HG02623 (cell line): ENCODE results near the gene ARL6IP1.

Source experiments
- ATAC-seq: cut with Tn5 transposase; IDR thresholded peaks from one replicate; pipeline ENCODE4 v1.9.1; 2021; ENCODE audit warnings: moderate library complexity; ENCODE audit not compliant: unreplicated experiment

Gene ARL6IP1

DNA sequence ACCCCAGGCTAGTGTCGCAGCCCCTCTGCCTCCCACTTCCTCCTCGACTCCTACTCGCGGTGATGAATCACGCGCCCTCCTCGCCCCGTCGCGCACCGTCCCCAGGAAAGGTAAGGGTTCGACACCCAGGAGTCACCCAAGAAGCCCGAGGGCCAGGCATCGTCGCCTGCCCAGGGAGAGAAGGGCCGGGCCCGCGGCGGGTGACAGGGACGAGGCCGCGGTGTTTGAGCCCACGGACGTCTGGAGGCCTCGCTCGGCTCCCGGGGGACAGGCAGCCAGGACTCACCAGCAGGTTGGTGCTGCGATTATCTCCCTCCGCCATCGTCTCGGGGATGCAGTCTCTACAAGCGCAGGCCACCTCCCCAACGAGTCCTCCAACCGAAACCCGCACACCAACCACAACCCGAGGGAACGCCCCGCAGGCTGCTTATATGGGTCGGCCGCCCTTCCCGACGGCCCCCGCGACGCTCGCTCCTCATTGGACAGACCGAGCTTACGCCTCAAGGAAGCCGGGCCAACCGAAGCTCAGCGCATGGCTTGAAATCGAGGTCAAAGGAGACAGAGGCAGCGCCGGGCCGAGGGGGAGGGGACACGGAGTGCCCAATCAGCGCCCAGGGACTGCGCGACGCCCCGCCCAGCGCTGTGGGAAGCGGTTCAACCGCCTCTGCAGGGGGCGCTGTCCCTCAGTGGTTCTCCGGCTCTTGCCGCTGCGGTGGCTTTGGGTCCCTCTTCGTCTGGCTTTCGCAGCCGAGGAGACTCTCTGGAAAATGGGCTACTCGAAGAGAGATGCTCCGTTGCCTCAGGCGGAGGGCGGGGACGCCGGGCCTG, at the start of gene ARL6IP1:
Gene ARL6IP1 (minus strand): TSS at position 405 of the 828 bp plus-strand sequence. CDS start 83 bp downstream, at position 322.
- peak; percentile 93 for ATAC-seq

DNA sequence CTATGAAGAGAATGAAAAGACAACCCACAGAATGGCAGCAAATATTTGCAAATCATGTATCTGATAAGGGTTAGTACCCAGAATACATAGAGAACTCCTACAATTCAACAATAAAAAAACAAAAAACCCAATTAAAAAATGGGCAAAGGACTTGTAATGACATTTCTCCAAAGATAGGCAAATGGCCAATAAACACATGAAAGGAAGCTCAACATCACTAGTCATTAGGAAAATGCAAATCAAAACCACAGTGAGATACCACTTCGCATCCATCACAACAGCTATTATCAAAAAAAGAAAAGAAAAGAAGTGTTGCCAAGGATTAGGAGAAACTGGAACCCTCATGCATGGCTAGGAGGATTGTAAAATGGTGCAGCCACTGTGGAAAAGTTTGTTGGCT, 45.1 kb upstream of the ARL6IP1 start:
- ATAC-seq = no peak

GRCh38 chr16:18842565-18842964, 41.2 kb upstream of the ARL6IP1 start:
- ATAC-seq = no peak

GRCh38 chr16:18841833-18842525, 40.6 kb upstream of the ARL6IP1 start:
- no peak for ATAC-seq

GRCh38 chr16:18839555-18839954, 38.2 kb upstream of the ARL6IP1 start:
- no peak for ATAC-seq

GRCh38 chr16:18836702-18837101, 35.4 kb upstream of the ARL6IP1 start:
- ATAC-seq = no peak

GRCh38 chr16:18834864-18835263, 33.5 kb upstream of the ARL6IP1 start:
- no peak for ATAC-seq

GRCh38 chr16:18833707-18834505, 32.6 kb upstream of the ARL6IP1 start:
- ATAC-seq = no peak

DNA sequence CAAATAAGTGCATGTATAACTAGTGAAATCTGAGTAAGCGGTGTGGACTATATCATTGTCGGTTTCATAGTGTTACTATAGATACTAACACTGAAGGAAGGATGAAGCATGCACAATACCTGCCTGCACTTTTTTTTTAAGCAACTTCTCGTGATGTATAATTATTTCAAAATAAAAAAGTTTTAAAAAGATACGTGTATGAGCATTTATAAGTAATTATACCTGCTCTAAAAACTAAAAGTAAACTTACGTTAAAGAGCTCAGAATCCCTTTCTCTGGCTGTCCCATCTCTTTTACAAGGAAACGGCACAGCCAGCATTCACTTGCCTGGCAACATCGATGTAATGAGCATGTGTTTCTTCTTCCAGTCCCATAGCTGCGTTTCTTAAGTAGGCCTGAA, 31.3 kb upstream of the ARL6IP1 start:
- no peak for ATAC-seq

DNA sequence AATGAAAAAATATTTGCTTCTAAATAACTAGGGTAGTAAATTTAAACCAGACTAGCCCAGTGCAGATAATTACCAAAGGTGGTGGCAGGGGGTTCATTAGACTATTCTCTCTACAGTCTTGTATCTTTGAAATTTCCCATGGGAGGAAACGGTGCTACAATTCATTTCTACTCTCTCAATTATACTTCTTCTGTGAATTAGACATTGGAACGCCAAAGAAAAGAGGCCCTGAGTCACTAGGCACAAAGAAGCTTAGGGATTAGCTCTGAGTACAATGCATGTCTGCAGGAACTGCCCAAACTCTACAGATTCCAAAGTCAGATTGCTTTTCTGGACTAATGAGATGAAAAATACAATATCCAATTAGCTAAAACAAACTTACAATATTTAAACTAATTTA, 30.7 kb upstream of the ARL6IP1 start:
- no peak for ATAC-seq

- ATAC-seq = no peak
These were observed 27.9 kb upstream of the ARL6IP1 start for GRCh38 chr16:18829251-18829650.

GRCh38 chr16:18827890-18828289, 26.5 kb upstream of the ARL6IP1 start:
- ATAC-seq = no peak

GRCh38 chr16:18816286-18816685, 14.9 kb upstream of the ARL6IP1 start:
- no peak for ATAC-seq

GRCh38 chr16:18811925-18812324, 10.6 kb upstream of the ARL6IP1 start:
- no peak for ATAC-seq

- ATAC-seq = no peak
These were observed 7.8 kb upstream of the ARL6IP1 start for GRCh38 chr16:18809165-18809564.

DNA sequence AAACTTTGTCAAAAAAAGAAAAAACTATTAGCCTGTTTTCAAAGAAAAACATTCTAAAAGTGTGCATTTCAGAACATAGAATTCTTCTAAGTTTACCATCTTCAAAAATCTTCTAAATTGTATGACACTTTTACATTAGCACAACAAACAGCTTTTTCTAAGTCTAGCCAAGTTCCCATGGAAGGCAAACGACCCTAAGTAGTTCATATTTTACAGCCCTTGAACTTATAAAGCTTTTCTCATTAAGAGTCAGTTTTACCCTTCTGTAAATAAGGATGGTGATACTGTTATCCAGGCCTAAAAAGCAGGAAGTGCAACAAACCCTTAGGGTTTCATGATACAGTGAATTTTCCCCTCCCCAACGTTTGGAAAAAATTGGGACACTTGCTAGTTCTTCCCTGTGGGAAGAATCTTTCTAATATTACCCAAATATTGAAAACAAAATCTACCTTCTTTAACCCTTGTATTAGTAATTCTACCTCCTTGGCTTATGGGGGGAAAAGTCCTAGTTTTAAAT, 4.0 kb upstream of the ARL6IP1 start:
- ATAC-seq = no peak

GRCh38 chr16:18804540-18804939, 3.2 kb upstream of the ARL6IP1 start:
- no peak for ATAC-seq

DNA sequence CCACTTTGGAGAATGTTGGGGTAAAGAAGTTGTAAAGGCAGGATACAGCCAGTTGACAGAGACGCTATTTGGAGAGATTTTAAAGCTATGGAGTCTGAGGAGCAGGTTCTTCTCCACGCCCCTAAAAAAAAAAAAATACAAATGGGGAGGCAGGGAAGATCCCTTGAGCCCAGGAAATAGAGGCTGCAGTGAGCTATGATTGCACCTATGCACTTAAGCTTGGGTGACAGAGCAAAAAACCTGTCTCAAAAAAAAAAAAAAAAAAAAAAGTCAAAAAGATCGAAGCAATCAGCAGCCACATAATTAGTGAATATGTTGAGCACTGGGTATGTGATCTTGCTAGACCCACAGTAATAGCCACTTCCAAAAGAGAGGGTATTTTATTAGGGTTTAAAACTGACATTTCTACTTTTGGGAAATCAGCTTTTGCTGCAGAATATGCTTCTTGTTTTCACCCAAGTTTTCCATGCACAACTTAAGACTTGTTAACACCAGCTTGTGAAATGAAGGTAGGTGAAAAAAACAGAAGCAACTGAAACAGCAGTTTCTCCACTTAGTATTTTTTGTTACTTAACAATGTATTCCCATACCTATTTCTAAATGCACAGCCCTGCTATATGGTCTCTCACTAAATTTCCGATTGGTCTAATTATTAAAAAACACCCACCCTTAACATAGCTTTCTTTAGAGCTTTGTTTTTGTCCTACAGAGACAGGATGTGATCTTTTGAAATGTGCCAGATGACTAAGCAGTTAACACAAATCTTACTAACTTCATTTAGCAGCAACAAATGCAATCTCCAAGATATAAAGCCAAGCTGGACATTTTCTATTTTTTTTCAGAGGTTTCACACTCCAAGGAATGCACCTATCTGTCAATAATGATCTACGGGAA, 2.5 kb upstream of the ARL6IP1 start:
- no peak for ATAC-seq

- no peak for ATAC-seq
These were observed 1.5 kb upstream of the ARL6IP1 start for GRCh38 chr16:18802767-18803343.

DNA sequence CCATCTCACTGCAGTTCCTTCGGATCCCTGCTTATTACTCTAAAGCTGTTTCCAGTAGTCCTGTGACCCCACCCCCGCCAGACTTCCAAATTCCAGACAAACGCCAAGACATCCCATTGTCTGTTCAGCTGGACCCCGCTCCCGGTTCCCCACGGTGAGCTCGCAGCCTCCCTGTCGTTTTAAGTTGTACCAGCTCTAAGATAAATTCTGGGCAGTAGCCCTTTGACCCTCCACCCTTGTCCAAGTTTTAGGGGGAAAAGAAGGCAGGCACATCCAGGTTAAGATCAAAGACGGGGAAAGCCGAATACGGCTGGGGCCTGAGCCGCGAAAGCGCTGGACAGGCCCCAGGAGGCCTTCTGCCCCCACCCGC, 589 bp downstream of the ARL6IP1 start:
- ATAC-seq = no peak
